GM12872 (cell line): ENCODE results near the gene ADAMTS6.

ENCODE experiments used
- TF ChIP-seq, protein P1 (sequence below): IDR thresholded peaks from 3 replicates; pipeline ENCODE4 v1.5.1; 2011; ENCODE audit warnings: low read depth, mild to moderate bottlenecking, low read length, moderate library complexity; ENCODE audit not compliant: insufficient read depth

The ADAMTS6 gene

DNA sequence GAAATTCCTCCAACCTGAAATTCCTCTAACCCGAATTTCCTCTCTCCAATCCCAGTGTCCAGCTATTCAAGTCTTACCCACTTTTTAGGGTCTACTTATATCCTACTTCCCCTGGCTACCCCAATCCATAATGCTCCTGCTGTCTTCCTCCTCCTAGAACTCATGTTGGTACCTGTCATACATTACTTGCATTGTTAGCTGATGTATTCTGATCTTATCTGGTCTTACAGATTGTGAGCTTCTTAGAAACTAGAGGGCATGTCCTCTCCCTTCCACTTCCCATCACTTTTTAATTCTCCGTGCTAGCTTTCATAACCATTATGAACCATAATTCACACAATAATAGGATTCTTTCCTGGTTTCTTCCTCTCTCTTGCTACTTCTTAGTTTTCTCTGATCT is 376.9 kb downstream of the ADAMTS6 start:
- TF ChIP-seq, protein P1, sequence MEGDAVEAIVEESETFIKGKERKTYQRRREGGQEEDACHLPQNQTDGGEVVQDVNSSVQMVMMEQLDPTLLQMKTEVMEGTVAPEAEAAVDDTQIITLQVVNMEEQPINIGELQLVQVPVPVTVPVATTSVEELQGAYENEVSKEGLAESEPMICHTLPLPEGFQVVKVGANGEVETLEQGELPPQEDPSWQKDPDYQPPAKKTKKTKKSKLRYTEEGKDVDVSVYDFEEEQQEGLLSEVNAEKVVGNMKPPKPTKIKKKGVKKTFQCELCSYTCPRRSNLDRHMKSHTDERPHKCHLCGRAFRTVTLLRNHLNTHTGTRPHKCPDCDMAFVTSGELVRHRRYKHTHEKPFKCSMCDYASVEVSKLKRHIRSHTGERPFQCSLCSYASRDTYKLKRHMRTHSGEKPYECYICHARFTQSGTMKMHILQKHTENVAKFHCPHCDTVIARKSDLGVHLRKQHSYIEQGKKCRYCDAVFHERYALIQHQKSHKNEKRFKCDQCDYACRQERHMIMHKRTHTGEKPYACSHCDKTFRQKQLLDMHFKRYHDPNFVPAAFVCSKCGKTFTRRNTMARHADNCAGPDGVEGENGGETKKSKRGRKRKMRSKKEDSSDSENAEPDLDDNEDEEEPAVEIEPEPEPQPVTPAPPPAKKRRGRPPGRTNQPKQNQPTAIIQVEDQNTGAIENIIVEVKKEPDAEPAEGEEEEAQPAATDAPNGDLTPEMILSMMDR = no peak

DNA sequence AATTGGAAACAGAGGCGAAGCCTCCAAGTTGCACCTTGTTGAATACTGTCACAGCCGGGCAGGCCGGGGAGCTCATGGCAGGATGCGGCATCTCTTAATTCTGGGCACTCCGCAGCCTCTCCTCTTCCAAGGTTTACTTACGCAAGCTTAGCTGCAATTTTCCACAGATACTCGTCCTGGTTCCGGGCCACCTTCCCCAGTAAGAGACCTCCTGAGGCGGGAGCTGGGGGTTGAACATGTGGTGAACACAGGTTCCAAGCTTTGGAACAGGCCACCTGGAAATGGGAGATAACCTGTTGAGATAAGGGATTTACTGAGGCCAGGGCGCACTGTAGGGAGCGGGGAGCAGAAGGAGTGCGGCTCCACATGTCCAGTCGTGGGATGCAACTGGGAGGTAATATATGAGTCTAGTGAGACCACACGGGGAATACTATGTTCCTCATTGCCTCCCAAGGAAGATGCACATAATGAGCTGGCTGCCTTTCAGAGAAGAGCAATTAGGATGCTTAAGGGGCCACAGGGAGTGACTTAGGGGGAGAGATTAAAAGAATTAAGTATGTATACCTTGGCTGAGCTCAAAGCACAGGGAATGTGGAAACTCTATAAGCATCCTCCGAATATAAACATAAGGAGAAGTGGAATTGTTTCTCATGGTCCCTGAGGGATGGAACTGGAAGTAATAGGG is 377.8 kb downstream of the ADAMTS6 start:
- TF ChIP-seq, protein P1 = no peak

DNA sequence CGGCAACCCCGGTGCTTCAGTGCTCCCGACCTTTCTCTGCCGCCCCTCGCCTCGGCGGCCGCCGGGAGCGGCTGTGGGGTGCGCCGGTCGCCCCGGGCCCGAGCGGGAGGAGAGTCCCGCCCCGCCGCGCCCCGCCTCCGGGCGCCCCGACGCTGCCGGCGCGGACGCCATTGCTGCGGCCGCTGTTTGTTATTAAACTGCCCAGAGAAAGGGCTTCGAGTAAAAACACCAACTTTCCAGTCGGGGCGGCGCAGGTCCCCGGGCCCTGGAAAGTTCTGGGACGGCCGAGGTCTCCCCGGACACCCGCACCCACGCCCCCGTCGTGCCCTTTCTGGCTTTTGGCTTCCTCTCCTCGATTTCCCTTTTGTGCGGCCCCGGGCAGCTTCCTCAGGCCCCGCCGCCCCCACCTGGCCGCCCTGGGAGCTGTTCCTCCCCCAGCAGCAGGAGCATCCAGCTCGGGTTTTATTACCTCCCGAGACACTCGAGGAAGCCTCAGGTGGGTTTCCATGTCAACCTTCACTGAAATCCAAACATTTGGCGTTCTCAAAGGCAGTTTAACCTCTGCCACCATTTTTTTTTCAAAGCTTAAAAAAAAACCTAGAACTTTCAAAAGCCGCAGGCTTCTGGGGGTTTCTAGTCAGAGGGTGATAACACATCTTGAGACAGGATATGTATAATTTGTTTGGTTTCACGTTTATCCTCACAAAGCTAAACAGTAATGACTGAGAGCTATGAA is 378.6 kb downstream of the ADAMTS6 start:
- TF ChIP-seq, protein P1 = peak; percentile 28; the same call in 1 of the 3 replicates

DNA sequence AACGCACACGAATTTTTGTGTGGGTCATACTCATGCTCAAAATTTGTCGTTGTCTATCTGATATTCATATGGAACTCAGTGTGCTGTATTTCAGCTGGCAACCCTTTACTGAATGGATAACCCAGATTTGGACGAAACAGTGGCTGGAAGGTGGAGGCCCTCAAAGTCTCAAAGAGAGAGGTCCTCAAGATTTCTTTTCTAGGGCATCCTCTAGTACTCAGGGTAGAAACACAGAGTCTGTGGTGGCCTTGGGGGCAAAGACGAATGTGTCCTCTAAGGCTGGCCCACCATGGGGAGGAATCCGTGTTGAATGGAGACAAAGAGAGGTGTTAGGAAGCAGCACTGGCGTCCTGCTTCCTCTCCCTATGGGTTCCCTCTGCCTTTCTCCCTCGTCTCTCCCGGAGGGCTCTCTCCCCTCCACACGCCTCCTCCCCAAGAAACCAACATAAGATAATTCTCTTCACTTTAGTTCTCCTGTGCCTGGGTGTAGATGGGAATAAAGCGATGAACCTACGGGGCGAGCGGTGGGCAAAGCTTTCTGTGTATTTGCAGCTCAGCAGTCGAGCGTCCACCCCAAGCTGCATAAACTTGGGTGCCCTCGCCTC is 379.2 kb downstream of the ADAMTS6 start:
- TF ChIP-seq, protein P1 = no peak

DNA sequence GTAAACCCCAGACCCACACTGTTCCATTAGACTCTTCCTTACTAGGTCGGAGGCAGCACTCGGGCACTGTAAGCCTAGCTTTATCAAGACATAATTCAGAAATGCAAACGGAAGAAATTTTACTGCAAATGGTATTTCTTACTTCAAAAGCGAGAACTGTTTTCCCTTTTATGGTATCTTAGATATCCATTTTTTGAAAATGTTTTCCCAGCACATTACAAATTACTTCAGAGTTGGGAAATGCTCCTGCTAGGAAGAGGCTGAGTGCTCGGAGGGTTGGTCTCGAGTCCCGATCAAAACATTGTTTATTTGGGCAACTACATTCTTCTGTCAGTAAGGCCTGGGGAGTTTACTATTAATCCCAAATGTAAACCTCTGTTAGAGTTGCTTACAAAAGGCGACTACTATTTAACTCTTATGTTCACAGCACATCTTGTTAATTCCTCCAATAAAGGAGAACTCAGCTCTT is 380.1 kb downstream of the ADAMTS6 start:
- TF ChIP-seq, protein P1 = no peak

DNA sequence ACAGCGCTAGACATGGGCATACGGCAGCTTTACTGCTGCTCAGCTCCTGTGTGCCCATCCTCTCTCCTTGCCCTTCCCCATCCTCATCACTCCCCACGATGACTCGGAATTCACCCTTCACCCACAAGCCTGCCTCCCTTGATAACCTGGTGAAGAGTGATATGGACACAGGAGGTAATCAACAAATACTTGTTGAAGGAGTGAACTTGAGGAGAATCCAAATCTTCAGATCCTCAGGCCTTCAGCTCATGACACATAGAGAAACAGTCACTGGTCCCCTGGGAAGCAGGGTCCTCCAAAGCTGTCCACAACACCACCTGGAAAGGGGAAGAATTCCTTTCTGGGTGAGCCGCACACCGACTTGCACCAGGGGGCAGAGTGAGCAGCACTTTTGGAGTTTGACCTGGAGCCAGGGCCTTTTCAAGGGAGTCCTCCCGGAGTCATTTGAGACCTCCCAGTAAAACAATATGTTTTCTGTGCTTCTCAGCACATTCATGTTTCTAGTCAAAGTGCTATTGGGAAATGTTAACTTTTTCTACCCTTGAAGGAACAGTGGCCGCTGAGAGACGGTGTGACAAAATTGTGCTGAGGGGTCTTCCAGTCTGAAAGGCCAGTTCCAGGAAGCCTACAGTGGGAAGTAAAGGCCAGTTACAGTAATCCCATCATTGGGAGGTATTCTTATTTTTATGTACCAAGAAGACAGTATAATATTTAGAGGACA is 380.6 kb downstream of the ADAMTS6 start:
- TF ChIP-seq, protein P1 = peak; percentile 59
